ENCODE results near the gene ADIPOR1.

The ADIPOR1 gene

DNA sequence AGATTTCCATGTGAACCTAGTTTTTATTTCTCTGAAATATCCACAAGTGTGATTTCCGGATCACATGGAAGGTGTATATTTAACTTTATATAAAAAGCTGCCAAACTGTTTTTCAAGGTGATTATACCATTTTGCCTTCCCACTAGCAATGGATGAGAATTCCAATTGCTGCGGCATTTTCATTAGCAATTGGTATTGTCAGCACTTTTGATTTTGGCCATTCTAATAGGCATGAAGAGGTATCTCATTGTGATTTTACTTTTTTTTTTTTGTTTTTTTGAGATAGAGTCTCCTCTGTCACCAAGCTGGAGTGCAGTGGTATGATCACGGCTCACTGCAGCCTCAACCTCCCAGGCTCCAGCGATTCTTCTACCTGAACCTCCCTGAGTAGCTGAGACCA is 13.9 kb upstream of the ADIPOR1 start:
- in situ Hi-C loops (cut with HindIII; ENCODE audit: low sequenced_read_pairs): no loop called here

GRCh38 chr1:202968895-202969295 is 10.8 kb upstream of the ADIPOR1 start:
- in situ Hi-C loops (cut with HindIII; ENCODE audit: low sequenced_read_pairs): no loop called here

GRCh38 chr1:202968351-202968750 is 10.2 kb upstream of the ADIPOR1 start:
- in situ Hi-C loops (cut with HindIII; ENCODE audit: low sequenced_read_pairs): no loop called here

GRCh38 chr1:202967684-202968281 is 9.7 kb upstream of the ADIPOR1 start:
- in situ Hi-C loops (cut with HindIII; ENCODE audit: low sequenced_read_pairs): no loop called here

DNA sequence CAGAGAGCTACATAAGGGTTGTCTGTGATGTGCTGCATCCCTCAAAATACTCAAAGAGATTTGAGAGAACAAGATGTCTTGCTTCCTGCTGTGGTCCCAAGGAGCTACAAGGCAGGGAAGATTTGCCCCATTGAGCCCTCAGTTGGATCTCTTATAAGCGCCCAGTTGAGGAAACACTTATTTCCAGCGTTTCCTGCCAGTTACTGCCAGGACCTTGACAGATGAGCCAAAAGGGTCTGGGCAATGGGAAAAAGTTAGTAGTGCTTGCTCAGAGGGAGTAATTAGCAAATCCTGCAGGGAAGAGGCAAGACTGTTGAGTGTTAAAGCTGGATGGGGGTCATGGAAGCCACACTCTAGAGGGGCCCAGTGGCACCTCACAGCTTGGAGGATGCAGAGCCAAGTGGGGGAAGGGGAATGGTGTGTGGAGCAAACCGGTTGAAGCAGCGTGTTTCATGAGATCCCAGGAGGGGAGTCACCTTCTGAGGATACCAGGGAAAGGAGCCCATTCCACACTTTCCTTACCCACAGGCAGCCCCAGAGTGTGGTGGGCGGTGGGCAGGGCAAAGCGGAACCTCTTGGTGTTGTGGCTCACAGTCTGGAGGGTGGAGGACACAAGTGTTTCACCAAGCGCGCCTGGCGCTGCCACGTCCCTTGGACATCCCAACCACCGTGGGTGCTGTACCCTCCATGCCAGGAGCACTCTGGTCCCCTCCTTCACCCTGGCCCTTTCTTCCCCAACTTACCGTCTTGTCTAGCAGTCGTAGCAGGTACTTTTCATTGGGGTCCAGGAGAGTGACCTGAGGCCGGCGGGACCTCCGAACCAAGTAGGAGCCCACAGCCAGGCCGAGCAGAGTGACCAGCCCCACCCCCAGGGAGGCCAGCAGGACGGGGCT is 8.1 kb upstream of the ADIPOR1 start:
- in situ Hi-C loops (cut with HindIII; ENCODE audit: low sequenced_read_pairs): no loop called here

DNA sequence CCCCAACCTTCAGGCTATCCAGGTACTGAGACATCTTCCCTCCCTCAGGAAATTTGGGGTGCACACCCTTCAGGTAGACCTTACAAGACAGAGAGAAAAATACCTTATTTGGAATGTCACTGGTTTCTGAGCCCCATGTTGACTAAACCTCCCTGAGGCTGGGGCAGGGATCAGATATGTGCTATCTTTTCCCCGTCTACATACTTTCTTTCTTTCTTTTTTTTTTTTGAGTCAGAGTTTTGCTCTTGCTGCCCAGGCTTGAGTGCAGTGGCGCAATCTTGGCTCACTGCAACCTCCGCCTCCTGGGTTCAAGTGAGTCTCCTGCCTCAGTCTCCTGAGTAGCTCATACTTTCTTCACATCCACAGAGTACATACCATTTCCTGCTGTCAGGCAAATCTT is 7.3 kb upstream of the ADIPOR1 start:
- in situ Hi-C loops (cut with HindIII; ENCODE audit: low sequenced_read_pairs): no loop called here

DNA sequence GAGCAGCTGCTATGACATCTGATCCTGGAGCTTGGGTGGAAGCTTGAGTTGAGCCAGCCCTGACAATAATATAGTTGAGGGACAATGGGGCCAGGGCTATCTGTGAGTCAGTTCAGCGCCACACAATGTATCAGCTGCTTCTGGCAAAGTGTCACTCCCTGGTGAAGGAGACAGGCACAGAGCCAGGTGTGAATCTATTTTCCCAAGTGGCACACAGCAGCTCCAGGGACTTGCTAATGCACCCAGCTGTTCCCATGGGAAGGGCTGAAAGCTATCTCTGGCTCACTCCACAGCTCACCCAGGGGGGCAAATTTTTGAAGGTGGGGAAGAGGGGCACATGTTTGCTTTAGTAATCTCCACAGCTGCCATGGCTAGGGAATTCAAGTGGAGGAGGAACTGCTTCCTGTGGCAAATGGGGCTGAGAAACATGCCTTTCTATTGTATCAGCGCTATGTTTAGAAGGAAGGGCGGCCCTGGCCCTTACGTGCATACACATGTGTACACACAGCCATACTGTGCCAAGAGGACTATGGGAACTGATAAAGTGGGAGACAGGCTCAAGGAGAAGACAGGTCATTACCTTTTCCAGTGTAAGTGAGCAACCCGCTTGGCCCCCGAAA is 6.8 kb upstream of the ADIPOR1 start:
- in situ Hi-C loops (cut with HindIII; ENCODE audit: low sequenced_read_pairs): no loop called here

DNA sequence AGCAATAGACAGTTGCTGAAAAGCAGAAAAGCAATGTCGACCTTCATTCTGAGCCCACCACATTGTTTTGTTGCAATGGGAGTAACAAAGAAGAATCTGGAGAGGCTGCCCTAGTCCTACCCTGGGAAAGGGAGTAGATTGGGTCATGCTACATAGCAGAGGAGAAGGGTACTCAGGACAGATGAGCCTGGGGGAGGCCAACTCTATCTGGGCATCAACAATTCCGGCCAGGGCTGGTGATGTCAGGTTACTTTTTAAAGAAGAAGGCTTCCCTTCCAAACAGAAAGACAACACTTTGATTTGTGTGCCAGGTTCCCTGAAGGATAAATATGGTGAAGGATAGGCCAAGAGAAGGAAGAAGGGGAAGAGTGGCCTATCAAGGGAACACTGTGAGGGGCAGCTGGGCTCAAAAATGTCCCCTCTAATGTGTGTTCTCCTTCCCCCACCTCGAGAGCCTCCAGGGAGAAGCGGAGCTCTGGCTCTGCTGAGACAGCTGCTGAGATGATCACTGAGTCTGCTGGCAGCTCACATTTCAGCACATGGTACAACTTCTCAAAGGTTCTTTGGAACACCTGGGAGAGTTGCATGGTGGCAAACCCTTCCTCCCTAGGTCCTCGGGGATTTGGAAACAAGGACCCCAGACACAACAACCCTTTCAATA is 3.2 kb upstream of the ADIPOR1 start:
- in situ Hi-C loops (cut with HindIII; ENCODE audit: low sequenced_read_pairs): no loop called here

DNA sequence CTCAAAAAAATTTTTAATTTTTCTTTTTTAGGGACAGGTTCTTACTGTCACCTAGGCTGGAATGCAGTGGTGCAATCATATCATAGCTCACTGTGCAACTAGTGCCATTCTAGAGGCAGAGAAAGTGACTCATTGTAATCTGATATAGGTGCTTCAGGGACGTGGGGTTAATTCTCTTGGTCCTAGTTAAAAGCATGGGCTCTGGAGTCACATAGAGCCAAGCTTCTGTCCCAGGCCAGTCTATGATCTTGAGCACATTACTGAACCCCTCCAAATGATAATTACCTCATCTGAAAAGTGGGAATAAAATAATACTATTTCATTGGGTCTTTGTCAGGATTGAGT is 1.1 kb upstream of the ADIPOR1 start:
- in situ Hi-C loops (cut with HindIII; ENCODE audit: low sequenced_read_pairs): loop anchor here (10.0 kb wide), 1 partner anchor 54 kb away; no protein-coding TSS in a partner anchor

- in situ Hi-C loops (cut with HindIII; ENCODE audit: low sequenced_read_pairs): loop anchor here (10.0 kb wide), 1 partner anchor 54 kb away; no protein-coding TSS in a partner anchor
These were observed 598 bp upstream of the ADIPOR1 start for GRCh38 chr1:202958544-202959275.

- in situ Hi-C loops (cut with HindIII; ENCODE audit: low sequenced_read_pairs): loop anchor here (10.0 kb wide), 1 partner anchor 52 kb away; no protein-coding TSS in a partner anchor
These were observed 1.1 kb downstream of the ADIPOR1 start for GRCh38 chr1:202956969-202957368.

- in situ Hi-C loops (cut with HindIII; ENCODE audit: low sequenced_read_pairs): loop anchor here (10.0 kb wide), 1 partner anchor 49 kb away; no protein-coding TSS in a partner anchor
These were observed 3.9 kb downstream of the ADIPOR1 start for GRCh38 chr1:202954057-202954745.

DNA sequence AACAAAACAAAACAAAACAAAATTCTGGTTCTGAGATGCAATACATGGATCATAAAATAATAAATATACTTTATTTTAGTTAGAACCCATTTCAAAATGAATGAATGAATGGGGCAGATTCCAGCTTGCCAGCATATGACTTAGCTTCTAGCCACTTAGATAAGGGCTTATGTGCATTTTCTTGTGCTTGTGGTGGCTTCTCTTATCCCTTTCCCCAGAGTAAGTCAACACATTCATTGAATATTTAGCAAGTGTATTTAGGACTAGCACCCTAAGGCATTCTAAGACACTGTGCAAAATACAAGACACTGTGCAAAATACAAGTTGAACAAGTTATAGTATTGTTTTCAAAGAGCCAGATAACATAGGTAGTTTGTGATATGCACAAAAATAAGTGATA is 4.7 kb downstream of the ADIPOR1 start:
- in situ Hi-C loops (cut with HindIII; ENCODE audit: low sequenced_read_pairs): loop anchor here (10.0 kb wide), 1 partner anchor 49 kb away; no protein-coding TSS in a partner anchor

GRCh38 chr1:202952818-202953217 is 5.3 kb downstream of the ADIPOR1 start:
- in situ Hi-C loops (cut with HindIII; ENCODE audit: low sequenced_read_pairs): loop anchor here (10.0 kb wide), 1 partner anchor 48 kb away; no protein-coding TSS in a partner anchor

DNA sequence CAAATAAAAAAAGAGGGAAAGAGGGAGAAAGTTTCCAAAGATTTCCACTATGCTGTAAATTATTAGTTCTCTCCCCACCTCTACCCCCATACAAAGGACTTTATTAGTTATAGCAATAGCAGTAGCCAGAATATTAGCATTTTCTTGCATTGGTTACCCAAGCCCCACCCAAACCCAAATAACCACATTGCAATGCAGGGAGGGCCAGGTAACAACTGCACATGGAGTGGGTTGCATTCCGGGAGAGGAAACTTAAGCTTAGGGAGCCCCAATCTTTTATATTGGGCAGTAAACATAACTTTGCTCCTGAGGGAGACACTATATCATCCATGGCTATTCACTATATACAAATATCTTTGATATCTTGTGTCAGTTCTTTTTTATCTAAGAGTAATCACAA is 6.0 kb downstream of the ADIPOR1 start:
- in situ Hi-C loops (cut with HindIII; ENCODE audit: low sequenced_read_pairs): loop anchor here (10.0 kb wide), 1 partner anchor 47 kb away; no protein-coding TSS in a partner anchor

- in situ Hi-C loops (cut with HindIII; ENCODE audit: low sequenced_read_pairs): loop anchor here (10.0 kb wide), 1 partner anchor 47 kb away; no protein-coding TSS in a partner anchor
These were observed 6.7 kb downstream of the ADIPOR1 start for GRCh38 chr1:202951437-202951836.

- in situ Hi-C loops (cut with HindIII; ENCODE audit: low sequenced_read_pairs): no loop called here
These were observed 12.6 kb downstream of the ADIPOR1 start for GRCh38 chr1:202945483-202945882.

GRCh38 chr1:202944438-202944921 is 13.6 kb downstream of the ADIPOR1 start:
- in situ Hi-C loops (cut with HindIII; ENCODE audit: low sequenced_read_pairs): no loop called here

GRCh38 chr1:202942426-202942825 is 15.7 kb downstream of the ADIPOR1 start:
- in situ Hi-C loops (cut with HindIII; ENCODE audit: low sequenced_read_pairs): no loop called here
